Measurements from ENCODE around the gene SCYGR1.

Gene SCYGR1

DNA sequence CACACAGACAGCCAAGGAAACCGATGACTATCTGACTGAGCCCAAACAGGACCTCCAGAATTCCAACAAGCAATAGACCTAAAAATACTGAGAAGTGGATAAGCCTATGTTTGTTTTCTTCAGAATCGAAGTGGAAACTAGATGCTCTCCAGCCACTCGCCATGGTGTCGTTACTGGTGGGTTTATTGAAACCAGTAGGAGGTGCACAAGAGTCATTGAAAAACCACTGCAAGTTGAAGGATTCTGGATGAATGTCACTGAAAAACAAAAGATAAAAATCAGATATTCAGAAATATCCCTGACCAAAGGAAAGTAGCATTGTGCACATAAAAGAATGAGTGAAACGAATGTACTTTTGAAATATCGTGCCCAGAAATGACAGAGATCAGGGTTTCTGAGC, 24.0 kb downstream of the SCYGR1 start:
- TF ChIP-seq EZH2phosphoT487 (IDR thresholded peaks at IDR 0.05; ENCODE audit: borderline replicate concordance, low read length) = no peak
- TF ChIP-seq, protein P1, sequence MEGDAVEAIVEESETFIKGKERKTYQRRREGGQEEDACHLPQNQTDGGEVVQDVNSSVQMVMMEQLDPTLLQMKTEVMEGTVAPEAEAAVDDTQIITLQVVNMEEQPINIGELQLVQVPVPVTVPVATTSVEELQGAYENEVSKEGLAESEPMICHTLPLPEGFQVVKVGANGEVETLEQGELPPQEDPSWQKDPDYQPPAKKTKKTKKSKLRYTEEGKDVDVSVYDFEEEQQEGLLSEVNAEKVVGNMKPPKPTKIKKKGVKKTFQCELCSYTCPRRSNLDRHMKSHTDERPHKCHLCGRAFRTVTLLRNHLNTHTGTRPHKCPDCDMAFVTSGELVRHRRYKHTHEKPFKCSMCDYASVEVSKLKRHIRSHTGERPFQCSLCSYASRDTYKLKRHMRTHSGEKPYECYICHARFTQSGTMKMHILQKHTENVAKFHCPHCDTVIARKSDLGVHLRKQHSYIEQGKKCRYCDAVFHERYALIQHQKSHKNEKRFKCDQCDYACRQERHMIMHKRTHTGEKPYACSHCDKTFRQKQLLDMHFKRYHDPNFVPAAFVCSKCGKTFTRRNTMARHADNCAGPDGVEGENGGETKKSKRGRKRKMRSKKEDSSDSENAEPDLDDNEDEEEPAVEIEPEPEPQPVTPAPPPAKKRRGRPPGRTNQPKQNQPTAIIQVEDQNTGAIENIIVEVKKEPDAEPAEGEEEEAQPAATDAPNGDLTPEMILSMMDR (IDR thresholded peaks at IDR 0.05; ENCODE audit: low read depth, low read length, poor library complexity, severe bottlenecking) = peak; percentile 41
- Histone ChIP-seq H3K27ac (ENCODE audit: low read depth, low read length) (no peak overlapping the region), H3K9me2 (replicated peaks; ENCODE audit: control insufficient read depth, low read length) (no peaks in the 10 kb centered on the region)

DNA sequence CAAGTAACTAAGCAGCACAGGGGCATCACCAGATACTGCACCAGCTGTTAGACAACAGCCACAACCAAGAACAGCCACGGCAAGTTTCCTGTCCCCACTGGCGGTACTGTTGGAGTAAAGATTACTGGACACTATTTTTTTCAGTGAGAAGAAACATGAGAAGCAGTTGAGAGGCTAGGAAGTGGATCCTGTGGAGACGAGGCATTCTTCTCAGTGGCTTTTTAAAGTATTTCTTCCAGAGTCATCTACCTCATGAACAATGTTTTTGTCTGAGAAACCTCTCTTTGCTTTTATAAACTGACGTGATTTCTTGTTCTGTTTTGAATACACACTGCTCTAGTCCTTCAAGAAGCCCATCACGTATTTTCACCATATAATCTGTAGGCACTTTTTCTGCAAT, 27.4 kb downstream of the SCYGR1 start:
- Histone ChIP-seq H3K27ac (ENCODE audit: low read depth, low read length) (no peak overlapping the region), H3K4me3 (ENCODE audit: low read length) (no peak overlapping the region), H3K36me3 (ENCODE audit: control insufficient read depth, low read length) (peaks cover 44% of the 10 kb centered on the region), H3K4me1 (ENCODE audit: control insufficient read depth, low read length) (no peaks in the 10 kb centered on the region), H3F3A (ENCODE audit: control insufficient read depth, insufficient read depth) (0 out of 2 replicates have a peak, but pooled peaks cover 4% of the 10 kb centered on the region), H4K20me1 (ENCODE audit: control insufficient read depth, insufficient read depth, low read depth, low read length) (no peaks in the 10 kb centered on the region), H3K27me3 (ENCODE audit: control insufficient read depth, low read length) (no peaks in the 10 kb centered on the region), H3K9me3 (ENCODE audit: control insufficient read depth, insufficient read depth, low read length) (no peaks in the 10 kb centered on the region), H3K9me2 (replicated peaks; ENCODE audit: control insufficient read depth, low read length) (no peaks in the 10 kb centered on the region), H3K4me2 (ENCODE audit: low read length) (no peak overlapping the region), H3K79me2 (ENCODE audit: control insufficient read depth, low read length) (no peaks in the 10 kb centered on the region)
- TF ChIP-seq EZH2phosphoT487 (IDR thresholded peaks at IDR 0.05; ENCODE audit: borderline replicate concordance, low read length) = no peak
- TF ChIP-seq, protein P1 (IDR thresholded peaks at IDR 0.05; ENCODE audit: low read depth, low read length, poor library complexity, severe bottlenecking) = no peak

More for the DNA sequence above, 24.0 kb downstream of the SCYGR1 start:
- 0 out of 2 replicates have a peak, but pooled peaks cover 4% of the 10 kb centered on the region for H3F3A ChIP-seq (ENCODE audit: control insufficient read depth, insufficient read depth)
- H3K79me2 ChIP-seq (ENCODE audit: control insufficient read depth, low read length) = no peaks in the 10 kb centered on the region
- H3K27me3 ChIP-seq (ENCODE audit: control insufficient read depth, low read length) = no peaks in the 10 kb centered on the region
- no peaks in the 10 kb centered on the region for H3K4me1 ChIP-seq (ENCODE audit: control insufficient read depth, low read length)
- H3K4me2 ChIP-seq (ENCODE audit: low read length) = no peak overlapping the region
- no peaks in the 10 kb centered on the region for H4K20me1 ChIP-seq (ENCODE audit: control insufficient read depth, insufficient read depth, low read depth, low read length)
- peaks cover 19% of the 10 kb centered on the region for H3K36me3 ChIP-seq (ENCODE audit: control insufficient read depth, low read length)
- H3K4me3 ChIP-seq (ENCODE audit: low read length) = no peak overlapping the region
- no peaks in the 10 kb centered on the region for H3K9me3 ChIP-seq (ENCODE audit: control insufficient read depth, insufficient read depth, low read length)

DNA sequence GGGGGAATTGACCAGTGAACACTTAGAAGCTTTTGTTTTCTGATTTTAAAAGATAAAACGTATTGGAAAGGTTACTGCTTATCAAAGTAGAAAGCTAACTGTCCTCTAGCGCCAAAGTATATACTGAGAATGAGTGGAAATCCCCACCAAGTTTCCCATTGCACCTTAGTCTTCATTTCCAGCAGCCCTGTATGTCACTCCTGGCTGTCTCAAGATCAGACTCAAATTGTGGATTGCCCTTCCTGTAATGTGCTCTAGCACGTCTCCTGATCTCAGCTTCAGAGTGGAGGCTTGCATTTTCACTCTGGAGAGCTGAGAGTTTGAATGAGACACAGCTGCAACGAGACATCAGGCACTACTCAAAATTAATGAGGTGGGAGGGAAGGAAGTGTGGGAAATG, 36.1 kb downstream of the SCYGR1 start:
- Histone ChIP-seq H3K4me2 (ENCODE audit: low read length) (no peak overlapping the region), H3K79me2 (ENCODE audit: control insufficient read depth, low read length) (no peaks in the 10 kb centered on the region), H3K9me2 (replicated peaks; ENCODE audit: control insufficient read depth, low read length) (no peaks in the 10 kb centered on the region), H3F3A (ENCODE audit: control insufficient read depth, insufficient read depth) (no peaks in the 10 kb centered on the region), H3K4me1 (ENCODE audit: control insufficient read depth, low read length) (no peaks in the 10 kb centered on the region), H3K27ac (ENCODE audit: low read depth, low read length) (no peak overlapping the region), H4K20me1 (ENCODE audit: control insufficient read depth, insufficient read depth, low read depth, low read length) (no peaks in the 10 kb centered on the region), H3K27me3 (ENCODE audit: control insufficient read depth, low read length) (no peaks in the 10 kb centered on the region), H3K4me3 (ENCODE audit: low read length) (no peak overlapping the region), H3K9me3 (ENCODE audit: control insufficient read depth, insufficient read depth, low read length) (no peaks in the 10 kb centered on the region), H3K36me3 (ENCODE audit: control insufficient read depth, low read length) (peaks cover 26% of the 10 kb centered on the region)
- TF ChIP-seq, protein P1 (IDR thresholded peaks at IDR 0.05; ENCODE audit: low read depth, low read length, poor library complexity, severe bottlenecking) = no peak
- TF ChIP-seq EZH2phosphoT487 (IDR thresholded peaks at IDR 0.05; ENCODE audit: borderline replicate concordance, low read length) = no peak

All from DOHH2 (cell line).